Tibial artery (tissue), 4 donors: ENCODE measurements around the gene SLC17A1.

Source experiments
- DNase-seq, 2 donors: peaks; one replicate each; pipeline ENCODE4 v3.0.0-alpha.2; 2019
- H3K27ac ChIP-seq, 2 donors: fragments of 200-600 bp; sonication (generic) in 1 of 2; 1 replicate in 1 of 2; 2 replicates in 1 of 2; pipeline ENCODE4 v1.5.1; 2018 to 2019; ENCODE audit warnings: mild to moderate bottlenecking in 1 of 2
- H3K27me3 ChIP-seq, 2 donors: fragments of 200-600 bp; sonication (generic) in 1 of 2; one replicate each; pipeline versions ENCODE4 v1.5.1 to v1.6.0; 2016 to 2019
- H3K36me3 ChIP-seq, 3 donors: fragments of 200-600 bp; sonication (generic) in 2 of 3; one replicate each; pipeline ENCODE4 v1.5.1; 2016 to 2019; ENCODE audit warnings: mild to moderate bottlenecking in 2 of 3
- H3K4me1 ChIP-seq, 4 donors: fragments of 200-600 bp; sonication (generic) in 2 of 4; 1 replicate in 3 of 4; 2 replicates in 1 of 4; pipeline ENCODE4 v1.5.1; 2016 to 2019
- H3K4me3 ChIP-seq, 2 donors: fragments of 200-600 bp; sonication (generic) in 1 of 2; 1 replicate in 1 of 2; 2 replicates in 1 of 2; pipeline ENCODE4 v1.5.1; 2018 to 2019; ENCODE audit warnings: mild to moderate bottlenecking in 2 of 2
- H3K9me3 ChIP-seq, 3 donors: fragments of 200-600 bp; sonication (generic) in 1 of 3; one replicate each; pipeline ENCODE4 v1.5.1; 2016 to 2019
- CTCF ChIP-seq, 2 experiments: fragments of 200-600 bp in 1 of 2; fragments of 450-650 bp in 1 of 2; IDR thresholded peaks; one replicate each; pipeline ENCODE4 v1.5.1; 2017 to 2019; ENCODE audit warnings: antibody characterized with exemption in 2 of 2, mild to moderate bottlenecking in 1 of 2, moderate library complexity in 1 of 2
- intact Hi-C: fragments of 100-400 bp; cut with DNase I; formaldehyde crosslinking; loops from one replicate; pipeline ENCODE4 v1.15.0; 2023; ENCODE audit warnings: low total_unique reads

The SLC17A1 gene

DNA sequence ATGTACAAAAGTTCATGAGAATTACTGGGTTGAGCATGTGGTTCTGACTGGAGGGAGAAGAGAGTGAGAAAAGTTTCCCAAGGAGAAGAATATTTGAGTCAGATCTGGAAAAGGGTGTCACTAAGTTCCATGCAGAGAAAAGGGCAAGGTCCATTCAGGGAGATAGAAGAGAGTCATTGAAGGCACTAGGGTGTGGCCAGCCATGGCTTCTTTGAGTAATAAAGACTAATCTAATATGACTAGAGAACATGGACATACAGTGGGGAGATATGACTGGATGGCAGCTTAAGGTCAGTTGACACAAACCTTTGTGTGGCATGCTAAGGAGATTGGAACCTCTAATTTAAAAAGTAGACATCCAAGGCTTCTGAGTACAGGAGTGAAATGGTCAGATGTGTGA is 88.0 kb downstream of the SLC17A1 start:
- no peak for DNase-seq
- Histone ChIP-seq H3K9me3 (no peaks in the 10 kb centered on the region), H3K27ac (no peak overlapping the region), H3K4me1 (no peaks in the 10 kb centered on the region), H3K27me3 (no peaks in the 10 kb centered on the region), H3K36me3 (no peaks in the 10 kb centered on the region), H3K4me3 (no peak overlapping the region)
- no peak for TF ChIP-seq CTCF (IDR thresholded peaks at IDR 0.05)
- intact Hi-C loops, result no loop called here

DNA sequence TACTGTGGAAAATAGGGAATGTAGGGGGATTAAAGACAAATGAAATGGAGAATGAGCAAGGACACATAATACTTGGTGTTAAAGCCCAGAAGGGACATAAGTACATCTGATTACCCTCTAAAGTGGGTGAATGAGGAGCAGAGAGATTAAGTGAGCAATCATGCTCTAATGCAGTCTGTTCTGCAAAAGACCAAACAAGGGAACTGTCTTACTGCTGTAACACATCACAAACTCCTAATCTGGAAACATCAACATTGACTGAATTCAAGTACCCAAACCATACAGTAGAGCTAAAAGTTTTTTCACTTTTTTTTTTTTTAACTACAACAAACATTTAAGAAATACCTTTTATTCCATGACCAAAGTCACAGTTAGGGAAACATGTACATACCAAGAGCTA is 96.6 kb downstream of the SLC17A1 start:
- Histone ChIP-seq H3K4me1 (no peaks in the 10 kb centered on the region), H3K36me3 (no peaks in the 10 kb centered on the region), H3K27me3 (peaks cover 0 to 9% of the 10 kb centered on the region in 2 donors), H3K9me3 (peaks cover 0 to 9% (median 8%) of the 10 kb centered on the region in 3 donors), H3K27ac (no peak overlapping the region), H3K4me3 (no peak overlapping the region)
- intact Hi-C loops, result no loop called here
- no peak for DNase-seq
- no peak for TF ChIP-seq CTCF (IDR thresholded peaks at IDR 0.05)
